ENCODE results near the gene PDCD7.
"Not testable (repeated sequence)": the region's sequence is repeated elsewhere in the genome, so short reads cannot be mapped to it uniquely, and the experiment has no call there.

GRCh38 chr15:65137893-65138292, 4.3 kb upstream of the PDCD7 start:
- TF ChIP-seq CTCF, POLR2A (IDR thresholded peaks at IDR 0.05): not testable (repeated sequence)

All from Peyer's patch (tissue), 4 donors.